ENCODE measurements around the gene AGMO. TPM values are rescaled to one million over a fixed set of nuclear protein-coding genes. Genes with fewer than 3 reads are reported as not detected.

The AGMO gene
- polyA plus RNA-seq, 2 of the 4 experiments (the other 2 are of a cell fraction): 2.6 to 7.9 TPM

GRCh38 chr7:15593382-15593781 is 31.6 kb upstream of the AGMO start:
- POLR2A ChIA-PET: no interaction called here

More at GRCh38 chr7:15593382-15593781, 31.6 kb upstream of the AGMO start:
- FAIRE-seq: no peak
- Histone ChIP-seq H3K4me1 (no peaks in the 10 kb centered on the region), H3K27ac (no peak overlapping the region), H3K4me3 (no peak overlapping the region), H3K9me3 (no peaks in the 10 kb centered on the region), H3K4me2 (no peak overlapping the region)
- CTCF ChIA-PET: no interaction called here
- DNase-seq (ENCODE audit: low read depth in 1 of 2, low spot score in 1 of 2): no peak
- no peak for TF ChIP-seq KDM5A (IDR thresholded peaks at IDR 0.05)
- no peak for TF ChIP-seq HOXB13 (CRISPR knock-in tag; IDR thresholded peaks at IDR 0.05; ENCODE audit: low read depth)
- no peak for TF ChIP-seq MAZ (IDR thresholded peaks at IDR 0.05; ENCODE audit: borderline replicate concordance, low read depth, low read length)
- TF ChIP-seq RNF2 (IDR thresholded peaks at IDR 0.05; ENCODE audit: borderline replicate concordance, low read depth): no peak
- TF ChIP-seq KDM1A (IDR thresholded peaks at IDR 0.05; ENCODE audit: low read depth): no peak
- TF ChIP-seq ZSCAN20 (CRISPR knock-in tag; IDR thresholded peaks at IDR 0.05): no peak
- TF ChIP-seq HDAC2 (IDR thresholded peaks at IDR 0.05): no peak
- no peak for TF ChIP-seq NR3C1 (IDR thresholded peaks at IDR 0.05)
- no peak for TF ChIP-seq ESRRA (IDR thresholded peaks at IDR 0.05; ENCODE audit: borderline replicate concordance, low read length)
- TF ChIP-seq REST (IDR thresholded peaks at IDR 0.05): no peak
- TF ChIP-seq EHF (CRISPR knock-in tag; IDR thresholded peaks at IDR 0.05): no peak
- TF ChIP-seq ELK1 (IDR thresholded peaks at IDR 0.05; ENCODE audit: low read depth, low read length): no peak
- no peak for TF ChIP-seq PHF8 (IDR thresholded peaks at IDR 0.05; ENCODE audit: borderline replicate concordance, low read depth)
- TF ChIP-seq HES2 (IDR thresholded peaks at IDR 0.05): no peak
- TF ChIP-seq POLR2A (IDR thresholded peaks at IDR 0.05; ENCODE audit: low read length): no peak
- no peak for TF ChIP-seq BCL3 (IDR thresholded peaks at IDR 0.05)
- no peak for TF ChIP-seq CTCF (IDR thresholded peaks at IDR 0.05)
- no peak for TF ChIP-seq EHMT2 (IDR thresholded peaks at IDR 0.05; ENCODE audit: low read depth)
- no peak for TF ChIP-seq HOXB5 (CRISPR knock-in tag; IDR thresholded peaks at IDR 0.05)
- no peak for TF ChIP-seq JUNB (IDR thresholded peaks at IDR 0.05)
- no peak for ATAC-seq
- WGBS (ENCODE audit: missing lambda C conversion rate): 32% methylated on average over 3 of the region's 3 CpGs
